GM12878 (cell line): Measurements from ENCODE around the gene UBXN6.

Source experiments
- CTCF ChIP-seq, 3 experiments: IDR thresholded peaks in 2 of 3; conservative IDR thresholded peaks in 1 of 3; 2 replicates each; pipeline ENCODE4 v1.5.1; 2011; ENCODE audit warnings: low read depth in 3 of 3, low read length in 3 of 3, mild to moderate bottlenecking in 3 of 3, control low read depth in 2 of 3, moderate library complexity in 2 of 3, inconsistent platforms in 1 of 3, mixed read lengths in 1 of 3; ENCODE audit not compliant: control insufficient read depth in 2 of 3, insufficient read depth in 1 of 3; ENCODE audit errors: extremely low read depth in 1 of 3
- POLR2A ChIP-seq: IDR thresholded peaks from 2 replicates; pipeline ENCODE4 v1.6.1; 2011; ENCODE audit warnings: low read depth, mild to moderate bottlenecking, low read length
- POLR2AphosphoS2 ChIP-seq: IDR thresholded peaks from 2 replicates; pipeline ENCODE4 v1.6.1; 2011; ENCODE audit warnings: low read depth, mild to moderate bottlenecking, low read length, improper control_type of control experiment, moderate library complexity
- RAD51 ChIP-seq: fragments of 450-650 bp; IDR thresholded peaks from 2 replicates; pipeline ENCODE4 v1.6.1; 2016; ENCODE audit warnings: moderate library complexity, mild to moderate bottlenecking, inconsistent platforms
- RELA ChIP-seq: fragments of 450-650 bp; IDR thresholded peaks from 2 replicates; pipeline ENCODE4 v1.8.0; 2014; ENCODE audit warnings: borderline replicate concordance; ENCODE audit not compliant: partially characterized antibody
- USF2 ChIP-seq: IDR thresholded peaks from 2 replicates; pipeline ENCODE4 v1.6.1; 2011; ENCODE audit warnings: low read depth, low read length, improper control_type of control experiment, borderline replicate concordance
- ZBTB4 ChIP-seq: fragments of 450-650 bp; formaldehyde crosslinking; IDR thresholded peaks from 2 replicates; pipeline ENCODE4 v1.4.0; 2022; ENCODE audit warnings: mild to moderate bottlenecking, moderate library complexity

DNA sequence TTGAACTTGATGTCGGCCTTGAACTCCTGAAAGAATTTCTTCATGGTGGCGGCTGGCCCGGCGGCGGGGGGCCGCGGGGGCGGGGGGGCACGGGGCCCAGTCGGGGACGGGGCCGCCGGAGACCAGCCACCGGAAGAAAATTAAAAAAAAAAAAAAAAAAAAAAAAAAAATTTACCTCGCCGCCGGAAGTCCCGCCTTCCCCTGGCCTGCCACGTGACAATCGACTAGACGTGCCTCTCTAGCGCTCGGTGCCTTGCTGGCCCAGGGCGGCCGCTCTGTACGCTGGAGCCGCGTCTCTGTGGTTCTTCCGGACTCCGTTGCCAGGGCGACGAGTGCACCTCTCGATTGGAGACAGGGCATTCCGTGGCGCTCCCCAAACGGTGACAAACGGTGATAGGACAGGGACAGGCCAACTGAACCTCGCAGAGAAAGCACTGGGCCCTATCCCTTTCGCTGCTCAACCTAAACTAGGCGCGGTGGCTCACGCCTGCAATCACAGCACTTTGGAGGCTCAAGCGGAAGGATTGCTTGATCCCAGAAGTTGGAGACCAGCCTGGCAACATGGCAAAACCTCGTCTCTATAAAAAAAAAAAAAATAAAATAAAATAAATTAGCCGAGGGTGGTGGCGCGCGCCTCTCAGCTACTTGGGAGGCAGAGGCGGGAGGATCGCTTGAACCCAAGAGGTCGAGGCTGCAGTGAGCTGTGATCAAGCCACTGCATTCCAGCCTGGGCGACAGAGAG lies at the start of gene UBXN6:
- TF ChIP-seq POLR2AphosphoS2 = no peak
- TF ChIP-seq CTCF (IDR thresholded peaks at IDR 0.05 in 2 of 3, conservative IDR thresholded peaks at IDR 0.05 in 1 of 3; ENCODE audit: control insufficient read depth in 2 of 3, extremely low read depth in 1 of 3, insufficient read depth in 1 of 3, low read depth in 3 of 3, low read length in 3 of 3) = no peak
- no peak for TF ChIP-seq ZBTB4 (CRISPR knock-in tag)
- peak; percentile 93 for TF ChIP-seq RAD51
- peak; percentile 40; the same call in 1 of the 2 replicates for TF ChIP-seq POLR2A
- TF ChIP-seq RELA = peak; percentile 89
- TF ChIP-seq USF2 = peak; percentile 83
